SH-SY5Y (cell line): ENCODE results near the gene MGAT5B.

Experiments
- GATA2 ChIP-seq: IDR thresholded peaks from 2 replicates; pipeline ENCODE4 v1.6.1; 2011; ENCODE audit warnings: mild to moderate bottlenecking, low read depth, low read length
- GATA3 ChIP-seq: IDR thresholded peaks from 2 replicates; pipeline ENCODE4 v1.6.1; 2011; ENCODE audit warnings: low read depth, mild to moderate bottlenecking, low read length, moderate library complexity

Gene MGAT5B, protein sequence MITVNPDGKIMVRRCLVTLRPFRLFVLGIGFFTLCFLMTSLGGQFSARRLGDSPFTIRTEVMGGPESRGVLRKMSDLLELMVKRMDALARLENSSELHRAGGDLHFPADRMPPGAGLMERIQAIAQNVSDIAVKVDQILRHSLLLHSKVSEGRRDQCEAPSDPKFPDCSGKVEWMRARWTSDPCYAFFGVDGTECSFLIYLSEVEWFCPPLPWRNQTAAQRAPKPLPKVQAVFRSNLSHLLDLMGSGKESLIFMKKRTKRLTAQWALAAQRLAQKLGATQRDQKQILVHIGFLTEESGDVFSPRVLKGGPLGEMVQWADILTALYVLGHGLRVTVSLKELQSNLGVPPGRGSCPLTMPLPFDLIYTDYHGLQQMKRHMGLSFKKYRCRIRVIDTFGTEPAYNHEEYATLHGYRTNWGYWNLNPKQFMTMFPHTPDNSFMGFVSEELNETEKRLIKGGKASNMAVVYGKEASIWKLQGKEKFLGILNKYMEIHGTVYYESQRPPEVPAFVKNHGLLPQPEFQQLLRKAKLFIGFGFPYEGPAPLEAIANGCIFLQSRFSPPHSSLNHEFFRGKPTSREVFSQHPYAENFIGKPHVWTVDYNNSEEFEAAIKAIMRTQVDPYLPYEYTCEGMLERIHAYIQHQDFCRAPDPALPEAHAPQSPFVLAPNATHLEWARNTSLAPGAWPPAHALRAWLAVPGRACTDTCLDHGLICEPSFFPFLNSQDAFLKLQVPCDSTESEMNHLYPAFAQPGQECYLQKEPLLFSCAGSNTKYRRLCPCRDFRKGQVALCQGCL

GRCh38 chr17:76868176-76868668 is at the start of gene MGAT5B:
Gene MGAT5B, plus strand, starts transcription at chr17:76868404. Its CDS starts 626 bp downstream, at chr17:76869030.
- no peak for TF ChIP-seq GATA2
- no peak for TF ChIP-seq GATA3

- TF ChIP-seq GATA3 (no peak), GATA2 (no peak)
These were observed 48.2 kb upstream of the MGAT5B start for GRCh38 chr17:76820039-76820438.

- no peak for TF ChIP-seq GATA2
- no peak for TF ChIP-seq GATA3
These were observed 47.6 kb upstream of the MGAT5B start for GRCh38 chr17:76820561-76820960.

- TF ChIP-seq GATA2 (no peak), GATA3 (no peak)
These were observed 45.9 kb upstream of the MGAT5B start for GRCh38 chr17:76822184-76822778.

DNA sequence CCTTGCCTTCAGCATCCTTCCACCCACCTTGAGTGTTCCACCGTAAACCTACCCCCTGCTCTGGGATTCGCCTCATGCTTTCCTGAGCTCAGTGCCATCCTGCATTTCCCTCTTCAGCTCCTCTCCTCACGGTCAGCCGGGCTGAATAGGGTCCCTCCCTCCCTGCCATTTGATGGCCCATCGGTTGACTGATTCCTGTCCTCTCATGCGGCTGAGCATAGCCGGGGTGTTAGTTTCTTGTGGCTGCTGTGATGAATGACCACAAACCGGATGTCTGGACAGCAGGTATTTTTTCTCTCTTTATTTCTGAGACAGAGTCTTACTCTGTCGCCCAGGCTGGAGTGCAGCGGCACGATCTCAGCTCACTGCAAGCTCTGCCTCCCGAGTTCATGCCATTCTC is 44.1 kb upstream of the MGAT5B start:
- TF ChIP-seq GATA2 (no peak), GATA3 (no peak)

- TF ChIP-seq GATA2 = no peak
- TF ChIP-seq GATA3 = no peak
These were observed 41.7 kb upstream of the MGAT5B start for GRCh38 chr17:76826330-76827068.

DNA sequence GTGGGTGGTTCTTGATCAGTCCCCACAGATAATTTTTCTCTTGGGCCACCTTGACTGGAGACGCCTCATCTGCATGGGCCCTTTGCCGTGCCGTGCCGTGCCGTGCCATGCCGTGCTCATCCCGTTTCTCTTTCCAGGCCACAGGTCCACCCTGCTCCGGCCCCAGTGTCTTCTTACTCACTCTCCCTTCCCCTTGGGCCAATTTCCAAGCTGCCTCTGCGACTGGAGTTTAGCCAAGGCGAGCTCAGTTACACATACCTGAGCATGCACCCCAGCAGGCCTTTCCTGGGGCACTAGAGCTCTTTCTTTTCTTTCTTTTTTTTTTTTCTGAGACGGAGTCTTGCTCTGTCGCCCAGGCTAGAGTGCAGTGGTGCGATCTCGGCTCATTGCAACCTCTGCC is 40.5 kb upstream of the MGAT5B start:
- TF ChIP-seq GATA2 (no peak), GATA3 (no peak)

DNA sequence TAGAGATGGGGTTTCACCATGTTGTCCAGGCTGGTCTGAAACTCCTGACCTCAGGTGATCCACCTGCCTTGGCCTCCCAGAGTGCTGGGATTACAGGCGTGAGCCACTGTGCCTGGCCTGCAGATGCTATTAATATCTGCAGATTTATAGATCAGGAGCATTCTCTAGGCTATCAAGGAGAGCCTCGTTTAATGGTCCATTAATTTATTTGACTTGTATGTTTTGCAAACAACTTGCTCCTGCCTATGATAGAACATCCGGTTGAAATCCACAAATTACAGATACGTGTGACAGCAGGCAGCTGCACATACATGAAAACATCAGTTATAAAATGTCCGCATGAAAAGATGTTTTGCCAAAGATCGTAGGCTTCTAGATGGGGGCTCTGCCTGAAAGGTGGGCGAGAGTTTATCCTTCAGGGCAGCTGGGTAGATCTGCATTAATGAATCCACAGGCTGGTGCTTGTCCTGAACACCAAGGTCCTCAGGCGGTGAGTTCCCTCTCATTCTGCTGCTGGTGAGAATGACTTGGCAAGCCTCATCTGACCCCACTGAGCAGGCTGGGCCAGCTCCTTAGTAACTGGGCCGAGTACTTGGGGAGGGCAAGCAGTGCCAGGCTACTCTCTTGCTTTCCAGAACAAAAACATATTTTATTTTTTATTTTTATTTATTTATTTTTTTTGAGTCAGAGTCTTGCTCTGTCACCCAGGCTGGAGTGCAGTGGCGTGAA is 37.1 kb upstream of the MGAT5B start:
- no peak for TF ChIP-seq GATA3
- no peak for TF ChIP-seq GATA2

GRCh38 chr17:76833034-76833644 is 35.1 kb upstream of the MGAT5B start:
- TF ChIP-seq GATA3 (no peak), GATA2 (no peak)

- TF ChIP-seq GATA3 (no peak), GATA2 (no peak)
These were observed 34.5 kb upstream of the MGAT5B start for GRCh38 chr17:76833747-76834146.

DNA sequence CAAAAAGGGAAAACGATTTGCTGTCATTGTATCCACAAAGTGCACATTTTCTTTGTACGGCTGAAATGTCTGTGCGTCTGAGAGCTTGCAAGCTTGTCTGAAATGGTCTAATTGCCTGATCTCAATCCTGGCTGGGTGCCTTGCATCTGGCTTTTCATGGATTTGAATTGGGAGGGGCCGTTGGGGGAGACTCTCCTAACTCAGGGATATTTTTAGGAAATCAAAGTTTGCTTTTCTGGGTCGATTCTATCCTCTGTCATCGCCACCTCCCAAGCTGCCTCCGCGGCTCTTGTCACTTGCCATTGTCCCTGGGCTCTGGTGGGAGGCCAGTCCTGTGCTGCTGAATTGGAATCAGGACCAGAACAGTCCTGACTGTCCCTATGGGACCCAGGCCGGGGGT is 33.3 kb upstream of the MGAT5B start:
- TF ChIP-seq GATA2 (no peak), GATA3 (no peak)

GRCh38 chr17:76840443-76840767 is 27.8 kb upstream of the MGAT5B start:
- TF ChIP-seq GATA3 (no peak), GATA2 (no peak)

DNA sequence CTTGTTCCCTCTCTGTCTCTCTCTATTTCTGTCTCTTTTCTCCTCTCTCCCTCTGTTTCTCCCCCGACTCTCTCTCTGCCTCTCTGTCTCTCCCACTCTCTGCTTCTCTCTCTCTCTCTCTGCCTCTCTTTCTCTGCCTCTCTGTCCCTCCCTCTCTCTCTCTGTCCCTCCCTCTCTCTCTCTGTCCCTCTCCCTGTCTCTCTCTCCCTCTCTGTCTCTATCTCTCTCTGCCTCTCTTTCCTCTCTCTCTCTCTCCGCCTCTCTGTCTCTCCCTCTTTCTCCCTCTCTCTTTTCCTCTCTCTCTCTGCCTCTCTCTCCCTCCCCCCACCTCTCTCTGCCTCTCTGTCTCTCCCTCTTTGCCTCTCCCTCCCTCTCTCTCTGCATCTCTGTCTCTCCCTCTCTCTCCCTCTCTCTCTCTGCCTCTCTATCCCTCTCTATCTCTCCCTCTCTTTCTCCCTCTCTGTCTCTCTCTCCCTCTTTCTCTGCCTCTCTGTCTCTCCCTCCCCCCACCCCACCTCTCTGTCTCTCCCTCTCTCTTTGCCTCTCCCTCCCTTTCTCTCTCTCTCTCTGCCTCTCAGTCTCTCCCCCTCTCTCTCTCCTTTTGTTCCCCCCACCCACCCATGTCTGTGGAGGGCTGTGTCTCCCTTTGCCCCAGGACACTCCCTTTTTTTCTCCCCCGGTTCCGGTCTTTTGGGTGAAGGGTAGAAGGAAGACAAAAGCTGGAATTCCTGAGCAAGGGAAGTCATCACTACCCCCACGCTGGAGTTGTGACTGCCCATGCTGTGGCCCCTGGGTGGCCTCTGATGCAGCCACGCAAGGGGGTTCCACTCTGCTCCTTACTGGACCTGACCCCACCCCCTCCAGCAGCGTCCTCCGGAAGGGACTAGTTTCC is 27.1 kb upstream of the MGAT5B start:
- TF ChIP-seq GATA3 (no peak), GATA2 (no peak)
